Kidney epithelial cell (primary cell): ENCODE data around the gene ALK. TPM values are rescaled to one million over a fixed set of nuclear protein-coding genes. Genes with fewer than 3 reads are reported as not detected.

Experiments
- DNase-seq: peaks from one replicate; pipeline ENCODE4 v3.0.0-alpha.2; 2010; ENCODE audit warnings: low read depth
- H3K27me3 ChIP-seq: 2 replicates; pipeline ENCODE4 v1.6.0; 2011; ENCODE audit warnings: low read length; ENCODE audit not compliant: control insufficient read depth, insufficient read depth
- H3K36me3 ChIP-seq: 2 replicates; pipeline ENCODE4 v1.5.1; 2011; ENCODE audit warnings: low read length; ENCODE audit not compliant: control insufficient read depth, insufficient read depth
- H3K4me3 ChIP-seq: 2 replicates; pipeline ENCODE4 v1.5.1; 2011; ENCODE audit warnings: low read depth, mild to moderate bottlenecking, control low read depth, low read length
- total RNA-seq: library from RNA; depleted of rRNA; stranded (reverse); fragments of >200 nt; gene quantifications from 2 replicates; pipeline ENCODE4 v1.2.3, GENCODE V29; 2015
- TF ChIP-seq, protein P1 (sequence below): IDR thresholded peaks from 2 replicates; pipeline ENCODE4 v1.5.1; 2011; ENCODE audit warnings: mild to moderate bottlenecking, moderate library complexity, low read length, control low read depth, inconsistent platforms; ENCODE audit not compliant: insufficient read depth, poor library complexity, severe bottlenecking

The ALK gene
- total RNA-seq, 1 donor from 2014 or later, result not detected

DNA sequence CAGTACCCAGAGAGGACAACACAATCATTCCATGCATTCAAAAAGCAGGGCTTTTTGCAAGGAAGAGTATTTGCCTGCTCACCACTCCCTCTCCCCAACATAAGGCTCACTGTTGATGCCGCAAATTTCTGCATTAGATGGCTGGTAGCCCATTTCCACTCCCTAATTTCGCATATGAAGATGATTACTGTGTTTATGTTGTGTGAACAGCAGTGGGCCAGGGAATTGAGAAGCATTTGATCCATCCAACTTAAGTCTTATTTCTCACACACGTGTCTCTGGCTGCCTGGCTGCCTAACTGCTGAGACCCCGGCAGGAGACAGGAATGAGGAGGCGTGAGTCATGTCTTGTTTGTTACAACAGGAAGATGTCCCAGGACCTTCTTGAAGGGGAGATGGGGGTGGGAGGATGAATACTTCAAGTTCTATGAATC is 294.1 kb downstream of the ALK start:
- no peak for DNase-seq
- H3K36me3 ChIP-seq, result no peaks in the 10 kb centered on the region
- H3K27me3 ChIP-seq, result no peaks in the 10 kb centered on the region
- TF ChIP-seq, protein P1, sequence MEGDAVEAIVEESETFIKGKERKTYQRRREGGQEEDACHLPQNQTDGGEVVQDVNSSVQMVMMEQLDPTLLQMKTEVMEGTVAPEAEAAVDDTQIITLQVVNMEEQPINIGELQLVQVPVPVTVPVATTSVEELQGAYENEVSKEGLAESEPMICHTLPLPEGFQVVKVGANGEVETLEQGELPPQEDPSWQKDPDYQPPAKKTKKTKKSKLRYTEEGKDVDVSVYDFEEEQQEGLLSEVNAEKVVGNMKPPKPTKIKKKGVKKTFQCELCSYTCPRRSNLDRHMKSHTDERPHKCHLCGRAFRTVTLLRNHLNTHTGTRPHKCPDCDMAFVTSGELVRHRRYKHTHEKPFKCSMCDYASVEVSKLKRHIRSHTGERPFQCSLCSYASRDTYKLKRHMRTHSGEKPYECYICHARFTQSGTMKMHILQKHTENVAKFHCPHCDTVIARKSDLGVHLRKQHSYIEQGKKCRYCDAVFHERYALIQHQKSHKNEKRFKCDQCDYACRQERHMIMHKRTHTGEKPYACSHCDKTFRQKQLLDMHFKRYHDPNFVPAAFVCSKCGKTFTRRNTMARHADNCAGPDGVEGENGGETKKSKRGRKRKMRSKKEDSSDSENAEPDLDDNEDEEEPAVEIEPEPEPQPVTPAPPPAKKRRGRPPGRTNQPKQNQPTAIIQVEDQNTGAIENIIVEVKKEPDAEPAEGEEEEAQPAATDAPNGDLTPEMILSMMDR, result no peak
- H3K4me3 ChIP-seq, result no peak overlapping the region

DNA sequence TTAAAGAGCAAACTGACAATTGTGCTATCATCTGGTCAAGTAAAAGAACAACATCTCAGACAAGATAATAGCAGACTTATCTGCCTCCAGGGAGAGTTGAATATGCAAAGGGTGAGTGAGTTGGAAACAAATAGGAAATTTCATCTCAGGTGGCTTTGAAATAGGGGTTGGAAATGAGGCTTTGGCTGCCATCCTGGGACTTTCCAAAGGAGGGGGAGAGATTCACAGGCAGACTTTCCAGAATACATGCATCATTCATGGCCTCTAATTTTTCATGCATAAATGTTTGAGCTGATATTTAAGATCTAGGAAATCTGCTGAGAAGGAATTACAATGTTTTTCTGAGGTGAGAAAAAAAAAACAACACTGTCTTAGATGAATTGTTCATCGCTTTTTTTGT is 300.5 kb downstream of the ALK start:
- TF ChIP-seq, protein P1, result no peak
- DNase-seq, result no peak
- Histone ChIP-seq H3K4me3 (no peak overlapping the region), H3K36me3 (no peaks in the 10 kb centered on the region), H3K27me3 (no peaks in the 10 kb centered on the region)

DNA sequence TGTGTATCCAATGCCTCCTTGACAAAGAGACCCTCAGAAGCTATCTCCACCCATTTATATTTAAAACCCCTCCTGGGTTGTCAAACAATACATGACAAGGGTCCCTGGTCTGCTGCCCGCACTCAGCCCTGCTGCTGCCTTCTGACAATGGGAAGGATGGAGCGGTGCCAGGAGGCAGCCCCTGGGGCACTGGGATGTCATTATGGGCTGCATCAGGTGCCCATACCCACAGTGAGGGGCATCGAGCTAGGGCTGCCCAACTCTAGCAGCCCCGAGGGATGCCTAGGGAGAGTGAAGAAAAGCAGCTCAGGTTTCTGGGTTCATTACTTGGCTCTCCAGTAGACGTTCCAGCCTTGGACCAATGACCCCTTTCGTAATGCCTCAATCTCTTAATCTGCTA is 301.7 kb downstream of the ALK start:
- no peaks in the 10 kb centered on the region for H3K36me3 ChIP-seq
- H3K27me3 ChIP-seq, result no peaks in the 10 kb centered on the region
- H3K4me3 ChIP-seq, result no peak overlapping the region
- no peak for DNase-seq
- TF ChIP-seq, protein P1, result no peak

DNA sequence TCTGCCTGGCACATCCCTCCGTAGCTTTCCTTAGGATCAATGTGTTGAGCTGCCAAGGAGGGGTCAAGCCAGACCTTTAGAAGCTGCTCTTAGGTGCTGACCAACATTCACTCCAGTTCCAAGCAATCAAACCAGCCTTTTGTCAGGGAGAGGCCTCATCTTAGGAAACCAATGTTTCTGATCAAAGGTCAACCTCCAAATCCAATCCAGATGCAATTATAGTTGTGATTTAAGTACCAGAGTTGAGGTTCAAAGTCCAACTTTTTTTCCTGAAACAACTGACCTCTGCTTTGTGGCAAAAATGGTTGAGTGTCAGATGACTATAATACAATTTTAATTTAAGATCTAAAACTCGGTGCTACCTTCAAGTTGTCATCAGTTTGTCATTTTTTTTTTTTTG is 303.4 kb downstream of the ALK start:
- Histone ChIP-seq H3K4me3 (no peak overlapping the region), H3K36me3 (no peaks in the 10 kb centered on the region), H3K27me3 (no peaks in the 10 kb centered on the region)
- TF ChIP-seq, protein P1, result no peak
- no peak for DNase-seq

DNA sequence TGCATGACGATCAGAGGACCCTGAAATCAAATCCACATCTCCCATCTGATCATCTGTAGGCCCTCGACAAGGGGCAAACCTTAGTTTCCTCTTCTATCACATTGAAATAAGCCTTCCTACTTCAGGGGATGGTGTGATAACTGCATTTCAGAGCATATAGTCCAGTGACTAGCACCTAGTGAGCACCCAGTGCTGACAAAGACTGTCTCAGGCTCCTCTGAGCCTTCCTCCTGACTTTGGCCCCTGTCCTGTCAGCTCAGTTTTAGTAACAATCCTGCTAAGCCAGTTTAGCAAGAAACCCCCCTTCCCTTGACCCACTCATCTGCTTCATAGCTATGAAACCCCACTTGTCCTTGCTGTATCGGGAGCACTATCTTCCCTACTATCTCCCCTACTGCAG is 304.0 kb downstream of the ALK start:
- Histone ChIP-seq H3K27me3 (no peaks in the 10 kb centered on the region), H3K36me3 (no peaks in the 10 kb centered on the region), H3K4me3 (no peak overlapping the region)
- TF ChIP-seq, protein P1, result no peak
- no peak for DNase-seq

DNA sequence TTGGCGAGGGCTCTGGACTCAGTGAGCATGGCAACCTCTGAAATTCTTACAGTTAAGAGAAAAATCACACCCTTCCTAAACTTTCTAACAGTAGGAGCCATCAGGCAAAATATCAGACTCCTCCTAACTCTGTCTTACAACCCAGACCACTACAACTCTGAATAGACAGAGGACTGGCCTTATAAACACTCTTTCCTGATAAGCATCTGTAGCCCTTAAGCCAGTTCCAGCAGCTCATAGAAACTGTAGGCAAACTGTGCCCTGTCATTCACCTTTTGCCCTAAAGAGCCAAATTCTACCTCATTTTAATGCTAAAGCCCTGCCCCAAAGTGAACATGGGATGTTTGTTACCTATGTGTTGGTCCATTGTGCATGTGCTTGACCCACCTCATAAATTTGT is 304.8 kb downstream of the ALK start:
- DNase-seq, result no peak
- Histone ChIP-seq H3K4me3 (no peak overlapping the region), H3K27me3 (no peaks in the 10 kb centered on the region), H3K36me3 (no peaks in the 10 kb centered on the region)
- TF ChIP-seq, protein P1, result no peak
